Duodenal mucosa (tissue), 2 donors: ENCODE data around the gene SPATA3.

Experiments used
- H3K27ac ChIP-seq: one replicate; pipeline ENCODE4 v1.7.0; 2013; ENCODE audit warnings: low read depth, low read length
- H3K27me3 ChIP-seq, 2 donors: one replicate each; pipeline ENCODE4 v1.7.0; 2013; ENCODE audit warnings: low read length in 2 of 2, control low read depth in 1 of 2; ENCODE audit not compliant: insufficient read depth in 2 of 2, control insufficient read depth in 1 of 2
- H3K36me3 ChIP-seq, 2 donors: one replicate each; pipeline ENCODE4 v1.7.0; 2013; ENCODE audit warnings: low read length in 2 of 2, control low read depth in 1 of 2; ENCODE audit not compliant: insufficient read depth in 2 of 2, control insufficient read depth in 1 of 2
- H3K4me1 ChIP-seq, 2 donors: one replicate each; pipeline ENCODE4 v1.7.0; 2013; ENCODE audit warnings: low read length in 2 of 2, control low read depth in 1 of 2; ENCODE audit not compliant: insufficient read depth in 2 of 2, control insufficient read depth in 1 of 2
- H3K4me3 ChIP-seq, 2 donors: one replicate each; pipeline ENCODE4 v1.7.0; 2013; ENCODE audit warnings: low read length in 2 of 2, low read depth in 1 of 2
- H3K9ac ChIP-seq, 2 donors: one replicate each; pipeline ENCODE4 v1.7.0; 2013; ENCODE audit warnings: low read length in 2 of 2, low read depth in 1 of 2
- H3K9me3 ChIP-seq, 2 donors: one replicate each; pipeline ENCODE4 v1.7.0; 2013; ENCODE audit warnings: low read length in 2 of 2, control low read depth in 1 of 2; ENCODE audit not compliant: control insufficient read depth in 1 of 2

SPATA3 gene

GRCh38 chr2:231057590-231057989, 61.7 kb downstream of the SPATA3 start:
- Histone ChIP-seq H3K9me3 (no peaks in the 10 kb centered on the region), H3K4me3 (peak overlapping the region; percentile 94 to 97), H3K36me3 (peaks cover 1 to 8% of the 10 kb centered on the region in 2 donors), H3K27ac (no peak overlapping the region), H3K4me1 (peaks cover 27 to 33% of the 10 kb centered on the region in 2 donors), H3K9ac (peak overlapping the region; percentile 81 to 94), H3K27me3 (no peaks in the 10 kb centered on the region)
